HCT116 (cell line): ENCODE measurements around the gene UPK2. TPM values are rescaled to one million over a fixed set of nuclear protein-coding genes. Genes with fewer than 3 reads are reported as not detected.

Source experiments
- ATAC-seq: fragments of 200-7000 bp; cut with Tn5 transposase; 2 replicates; pipeline ENCODE4 v1.9.1; 2020; ENCODE audit warnings: mild to moderate bottlenecking, moderate library complexity
- BruUV-seq: library from RNA; stranded (reverse); fragments of 400-500 nt; replicated peaks from 2 replicates; lab custom pipeline; 2021; lab: Mats Ljungman, UMichigan
- CTCF ChIA-PET: fragments of 300-600 bp; sonication (Branson Sonifier 250); formaldehyde crosslinking; loops from one replicate; lab custom pipeline; 2021; ENCODE audit warnings: antibody characterized with exemption; lab: Charles Lee
- POLR2A ChIA-PET: fragments of 300-600, 350-600 bp; sonication (Branson Sonifier 250); formaldehyde crosslinking; loops from one replicate; lab custom pipeline; 2021; ENCODE audit warnings: antibody characterized with exemption; lab: Charles Lee
- RAD21 ChIA-PET, 2 experiments: fragments of 300-600 bp; sonication (Branson Sonifier 250); formaldehyde crosslinking; loops; one replicate each; lab custom pipeline; 2023; ENCODE audit warnings: low total read pairs in 2 of 2; ENCODE audit not compliant: uncharacterized antibody in 2 of 2, unreplicated experiment in 2 of 2, low non-redundant PET in 1 of 2; lab: Charles Lee
- DNase-seq: peaks from one replicate; pipeline ENCODE4 v3.0.0-alpha.2; 2010; ENCODE audit warnings: low read depth, low spot score
- H2AFZ ChIP-seq: fragments of 200-600 bp; shearing (Covaris generic), sonication (generic); 2 replicates; pipeline ENCODE4 v1.6.1; 2017; ENCODE audit warnings: low read depth, mixed run types, mixed read lengths, antibody characterized with exemption, low read length; ENCODE audit not compliant: poor library complexity, severe bottlenecking
- H3K27ac ChIP-seq: 2 replicates; pipeline ENCODE4 v1.5.1; 2012; ENCODE audit warnings: low read depth, low read length
- H3K27me3 ChIP-seq: fragments of 200-600 bp; sonication (generic); 2 replicates; pipeline ENCODE4 v1.6.1; 2016; ENCODE audit warnings: mixed run types, low read length, mixed read lengths; ENCODE audit not compliant: insufficient read depth
- H3K36me3 ChIP-seq, 2 experiments: fragments of 200-500 bp in 1 of 2; fragments of 200-600 bp in 1 of 2; sonication (Bioruptor generic) in 1 of 2; sonication (generic) in 1 of 2; 2 replicates each; pipeline versions ENCODE4 v1.5.1 to v1.6.1; 2014 to 2016; ENCODE audit warnings: low read length in 2 of 2, inconsistent platforms in 1 of 2, mixed read lengths in 1 of 2, mixed run types in 1 of 2; ENCODE audit not compliant: insufficient read depth in 2 of 2, control insufficient read depth in 1 of 2
- H3K4me1 ChIP-seq, 2 experiments: fragments of 200-600 bp in 1 of 2; sonication (generic) in 1 of 2; 2 replicates each; pipeline versions ENCODE4 v1.5.1 to v1.6.1; 2012 to 2017; ENCODE audit warnings: low read length in 2 of 2, inconsistent platforms in 1 of 2, mild to moderate bottlenecking in 1 of 2, mixed read lengths in 1 of 2, mixed run types in 1 of 2, moderate library complexity in 1 of 2; ENCODE audit not compliant: insufficient read depth in 2 of 2, control insufficient read depth in 1 of 2
- H3K4me2 ChIP-seq: fragments of 200-600 bp; sonication (generic); 2 replicates; pipeline ENCODE4 v1.6.1; 2017; ENCODE audit warnings: mixed run types, low read length, mixed read lengths
- H3K4me3 ChIP-seq, 2 experiments: fragments of 200-600 bp in 1 of 2; sonication (generic) in 1 of 2; replicated peaks in 1 of 2; 2 replicates each; pipeline ENCODE4 v1.5.1; 2011 to 2016; ENCODE audit warnings: low read length in 2 of 2, control low read depth in 1 of 2, low read depth in 1 of 2, mild to moderate bottlenecking in 1 of 2, mixed read lengths in 1 of 2, mixed run types in 1 of 2
- H3K79me2 ChIP-seq: fragments of 200-600 bp; sonication (generic); 2 replicates; pipeline ENCODE4 v1.6.1; 2017; ENCODE audit warnings: mild to moderate bottlenecking, mixed run types, low read length, moderate library complexity, mixed read lengths; ENCODE audit not compliant: insufficient read depth
- H3K9ac ChIP-seq: fragments of 200-600 bp; sonication (generic); 2 replicates; pipeline ENCODE4 v1.6.1; 2016; ENCODE audit warnings: low read length, mixed read lengths
- H3K9me2 ChIP-seq: fragments of 200-600 bp; sonication (generic), shearing (Covaris generic); 2 replicates; pipeline ENCODE4 v1.6.1; 2017; ENCODE audit warnings: mixed run types, mild to moderate bottlenecking, moderate library complexity; ENCODE audit not compliant: insufficient read depth
- H3K9me3 ChIP-seq, 2 experiments: fragments of 200-500 bp in 1 of 2; fragments of 200-600 bp in 1 of 2; sonication (Bioruptor generic) in 1 of 2; sonication (generic) in 1 of 2; 2 replicates each; pipeline ENCODE4 v1.6.1; 2014 to 2017; ENCODE audit warnings: low read length in 2 of 2, mixed read lengths in 2 of 2, inconsistent platforms in 1 of 2, low read depth in 1 of 2, mild to moderate bottlenecking in 1 of 2, mixed run types in 1 of 2, moderate library complexity in 1 of 2; ENCODE audit not compliant: control insufficient read depth in 1 of 2, insufficient read depth in 1 of 2
- H4K20me1 ChIP-seq: fragments of 200-600 bp; sonication (generic), shearing (Covaris generic); 2 replicates; pipeline ENCODE4 v1.6.1; 2017; ENCODE audit warnings: mixed run types, mild to moderate bottlenecking, moderate library complexity; ENCODE audit not compliant: insufficient read depth
- ATF3 ChIP-seq: IDR thresholded peaks from 2 replicates; pipeline ENCODE4 v1.6.1; 2012
- CBX3 ChIP-seq: IDR thresholded peaks from 2 replicates; pipeline ENCODE4 v1.6.1; 2012; ENCODE audit warnings: low read depth
- EGR1 ChIP-seq: IDR thresholded peaks from 2 replicates; pipeline ENCODE4 v1.6.1; 2012; ENCODE audit warnings: low read depth
- ELF1 ChIP-seq: IDR thresholded peaks from 2 replicates; pipeline ENCODE4 v1.6.1; 2012; ENCODE audit warnings: low read depth, borderline replicate concordance
- REST ChIP-seq: IDR thresholded peaks from 2 replicates; pipeline ENCODE4 v1.6.1; 2012; ENCODE audit warnings: low read depth
- SRF ChIP-seq: IDR thresholded peaks from 2 replicates; pipeline ENCODE4 v1.6.1; 2012; ENCODE audit warnings: low read depth
- TCF7L2 ChIP-seq: IDR thresholded peaks from 2 replicates; pipeline ENCODE4 v1.7.0; 2011; ENCODE audit warnings: borderline replicate concordance, inconsistent platforms; ENCODE audit not compliant: insufficient read depth, insufficient read length; ENCODE audit errors: extremely low read depth
- YY1 ChIP-seq: IDR thresholded peaks from 2 replicates; pipeline ENCODE4 v1.6.1; 2011; ENCODE audit warnings: low read length, low read depth, moderate library complexity, mild to moderate bottlenecking; ENCODE audit not compliant: insufficient replicate concordance; ENCODE audit errors: extremely low read depth
- intact Hi-C: fragments of 100-400 bp; cut with micrococcal nuclease; formaldehyde crosslinking; loops from 2 replicates; pipeline ENCODE4 v1.10.0; 2022
- total RNA-seq: library from RNA; stranded (reverse); gene quantifications from one replicate; pipeline ENCODE4 v1.2.1, GENCODE V29; 2021; ENCODE audit not compliant: unreplicated experiment
- TF ChIP-seq, protein P1 (sequence below): IDR thresholded peaks from 2 replicates; pipeline ENCODE4 v1.6.1; 2011; ENCODE audit warnings: mild to moderate bottlenecking, low read length, moderate library complexity; ENCODE audit not compliant: insufficient replicate concordance; ENCODE audit errors: extremely low read depth

UPK2 gene
- total RNA-seq, 1 experiment from 2014 or later: 0.42 TPM

- TF ChIP-seq, protein P1, sequence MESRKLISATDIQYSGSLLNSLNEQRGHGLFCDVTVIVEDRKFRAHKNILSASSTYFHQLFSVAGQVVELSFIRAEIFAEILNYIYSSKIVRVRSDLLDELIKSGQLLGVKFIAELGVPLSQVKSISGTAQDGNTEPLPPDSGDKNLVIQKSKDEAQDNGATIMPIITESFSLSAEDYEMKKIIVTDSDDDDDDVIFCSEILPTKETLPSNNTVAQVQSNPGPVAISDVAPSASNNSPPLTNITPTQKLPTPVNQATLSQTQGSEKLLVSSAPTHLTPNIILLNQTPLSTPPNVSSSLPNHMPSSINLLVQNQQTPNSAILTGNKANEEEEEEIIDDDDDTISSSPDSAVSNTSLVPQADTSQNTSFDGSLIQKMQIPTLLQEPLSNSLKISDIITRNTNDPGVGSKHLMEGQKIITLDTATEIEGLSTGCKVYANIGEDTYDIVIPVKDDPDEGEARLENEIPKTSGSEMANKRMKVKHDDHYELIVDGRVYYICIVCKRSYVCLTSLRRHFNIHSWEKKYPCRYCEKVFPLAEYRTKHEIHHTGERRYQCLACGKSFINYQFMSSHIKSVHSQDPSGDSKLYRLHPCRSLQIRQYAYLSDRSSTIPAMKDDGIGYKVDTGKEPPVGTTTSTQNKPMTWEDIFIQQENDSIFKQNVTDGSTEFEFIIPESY: no peak
- TF ChIP-seq ATF3: no peak
- no peak for TF ChIP-seq YY1
- no peak for TF ChIP-seq TCF7L2
- no peak for TF ChIP-seq SRF
- no peak for TF ChIP-seq CBX3
Observed at GRCh38 chr11:118918686-118919280, 37.3 kb upstream of the UPK2 start (continued).

DNA sequence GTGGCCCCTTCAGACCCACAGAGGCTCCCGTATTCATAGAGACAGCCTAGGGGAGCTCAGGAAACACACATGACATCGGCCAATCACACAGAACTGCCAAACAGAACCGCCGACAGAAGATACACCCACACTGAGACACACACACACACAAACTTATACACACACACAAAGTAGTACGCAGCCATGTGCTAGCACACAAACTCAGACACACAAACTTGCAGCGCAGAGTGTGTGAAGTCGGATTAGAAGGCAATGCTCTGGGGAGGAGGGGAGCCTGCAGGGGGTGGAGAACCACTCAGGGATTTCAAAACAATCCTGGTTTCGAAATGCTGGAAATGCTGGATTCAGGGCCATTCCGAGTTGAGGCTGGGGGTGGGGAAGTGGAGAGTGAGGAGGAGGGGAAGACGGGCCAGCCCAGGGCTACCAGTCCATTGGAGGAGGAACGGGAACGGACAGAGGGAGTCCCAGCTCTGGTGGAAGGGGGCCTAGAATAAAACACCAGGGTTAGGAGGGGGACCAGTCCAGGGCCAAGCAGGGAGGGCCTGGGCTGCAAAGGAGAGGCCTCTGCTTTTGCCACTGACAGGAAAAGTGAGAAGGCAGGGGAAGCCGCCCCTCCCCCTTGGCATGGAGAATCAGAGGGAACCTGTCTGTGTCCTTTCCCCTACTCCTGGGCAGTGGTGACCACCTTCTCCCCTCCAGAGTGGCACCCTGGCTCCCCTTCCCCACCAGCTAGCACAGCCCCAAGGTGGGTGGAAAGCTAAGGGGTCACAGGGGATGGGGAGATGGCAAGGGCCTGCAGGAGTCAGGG, 34.8 kb upstream of the UPK2 start:
- H4K20me1 ChIP-seq: no peaks in the 10 kb centered on the region
- H3K4me1 ChIP-seq: peaks cover 77 to 88% of the 10 kb centered on the region in 2 experiments
- H3K36me3 ChIP-seq: peaks cover 0 to 2% of the 10 kb centered on the region in 2 experiments; a peak in 1 of 4 replicates
- CTCF ChIA-PET: no interaction called here
- intact Hi-C loops: no loop called here
- ATAC-seq (no peak), DNase-seq (no peak)
- no peaks in the 10 kb centered on the region for H3K9me2 ChIP-seq
- peaks cover 91% of the 10 kb centered on the region for H3K79me2 ChIP-seq
- H3K9ac ChIP-seq: peak overlapping the region; percentile 95
- no peaks in the 10 kb centered on the region for H3K27me3 ChIP-seq
- peak overlapping the region; percentile 100 for H3K27ac ChIP-seq
- no peak overlapping the region for H2AFZ ChIP-seq
- POLR2A ChIA-PET: interaction anchor here (0.6 kb wide), 1 partner anchor 15 kb away, joined by 6 read pairs; no protein-coding TSS in a partner anchor
- BruUV-seq: no TSS peak
- RAD21 ChIA-PET: interaction anchor here (1.1 to 1.9 kb wide), 4 partner anchors 9 to 13 kb away, joined by 3 to 7 read pairs (median 6); no protein-coding TSS in a partner anchor
- peak overlapping the region; percentile 100 for H3K4me2 ChIP-seq
- peak overlapping the region; percentile 96 for H3K4me3 ChIP-seq
- H3K9me3 ChIP-seq: no peaks in the 10 kb centered on the region
- no peak for TF ChIP-seq REST
- TF ChIP-seq EGR1: no peak
- TF ChIP-seq ELF1: no peak
- TF ChIP-seq, all 23 proteins: peak for 0
